Suppressor macrophage treated with lipopolysaccharide for 1 hour (primary cell): ENCODE measurements around the gene FOXK2.
"Not testable (repeated sequence)": the region's sequence is repeated elsewhere in the genome, so short reads cannot be mapped to it uniquely, and the experiment has no call there.

ENCODE experiments used
- DNase-seq, 3 donors: peaks; one replicate each; pipeline ENCODE4 v3.0.0-alpha.2; 2020 to 2022

FOXK2 gene

GRCh38 chr17:82495844-82496528, 23.5 kb upstream of the FOXK2 start:
- DNase-seq, result no peak

GRCh38 chr17:82496529-82497434, 22.8 kb upstream of the FOXK2 start:
- peak; percentile 92 to 98 (median 98) for DNase-seq

DNA sequence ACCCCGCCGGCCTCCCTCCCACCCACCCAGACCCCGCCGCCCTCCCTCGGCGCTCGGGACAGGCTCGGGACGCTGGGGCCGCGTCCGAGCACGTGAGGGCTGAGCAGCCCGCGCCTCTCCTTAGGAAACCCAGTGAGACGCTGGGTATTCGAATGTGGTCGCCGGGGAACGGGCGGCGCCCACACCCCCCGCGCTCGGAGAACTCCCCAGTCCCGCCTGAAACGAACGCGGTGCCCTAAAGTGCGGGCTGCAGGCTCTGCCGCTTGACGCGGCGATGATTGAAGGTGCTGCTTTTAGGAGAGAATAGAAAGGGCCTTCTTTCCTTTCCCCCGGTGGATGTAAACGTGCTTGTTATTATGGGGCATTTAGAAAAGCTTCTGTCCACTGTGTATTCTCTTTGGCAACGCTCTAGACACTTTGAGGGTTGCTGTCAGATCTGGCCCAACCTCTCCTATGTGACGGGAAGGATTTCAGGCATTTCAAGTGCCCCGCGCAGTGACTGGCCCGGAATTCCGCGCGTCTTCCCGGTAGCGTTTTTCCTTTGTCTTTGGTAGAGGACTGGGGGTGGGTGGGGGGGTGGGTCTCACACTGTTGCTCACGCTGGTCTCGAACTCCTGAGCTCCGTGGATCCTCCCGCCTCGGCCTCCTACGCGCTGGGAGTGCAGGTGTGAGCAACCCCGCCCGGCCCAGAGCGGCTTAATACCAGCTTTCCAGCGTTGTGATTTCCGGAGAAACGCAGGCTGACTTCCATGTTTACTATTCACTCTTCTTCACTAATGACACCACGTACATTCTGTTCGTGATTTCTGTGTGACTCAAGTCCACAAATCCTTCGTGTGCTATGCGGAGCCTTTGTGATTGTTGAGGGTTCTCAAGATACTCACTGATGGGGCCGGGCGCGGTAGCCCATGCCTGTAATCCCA, 21.8 kb upstream of the FOXK2 start:
- peak; percentile 20 to 51 (median 39) for DNase-seq

- DNase-seq, result no peak
Measured at GRCh38 chr17:82502207-82502606, 17.3 kb upstream of the FOXK2 start.

- no peak for DNase-seq
Measured at GRCh38 chr17:82503094-82503727, 16.3 kb upstream of the FOXK2 start.

DNA sequence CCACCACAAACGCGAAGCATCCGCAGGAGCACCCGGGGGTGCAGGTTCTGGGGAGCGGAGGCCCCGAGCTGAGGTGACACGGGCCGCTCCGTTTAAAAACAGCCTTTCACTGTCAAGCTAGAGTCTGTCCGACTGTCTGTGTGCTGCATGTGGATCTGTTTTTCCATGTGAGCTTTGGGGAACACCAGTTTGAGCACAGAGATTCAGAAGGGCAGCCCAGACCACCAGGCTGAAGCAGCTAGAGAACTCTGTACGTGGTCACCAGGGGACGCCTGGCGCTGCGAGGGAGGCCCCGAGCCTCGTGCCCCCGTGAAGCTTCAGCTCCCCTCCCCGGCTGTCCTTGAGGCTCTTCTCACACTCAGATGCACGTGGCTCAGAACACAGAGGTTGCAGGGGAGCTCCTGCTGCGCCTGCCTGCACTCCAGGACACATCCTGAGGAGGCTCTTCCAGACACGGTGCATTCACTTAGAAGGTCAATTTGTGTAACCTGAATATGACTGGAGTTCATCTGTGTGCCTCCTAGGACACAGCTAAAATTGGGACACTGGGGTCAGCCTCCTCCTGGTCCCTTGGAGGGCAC, 15.7 kb upstream of the FOXK2 start:
- DNase-seq, result no peak

DNA sequence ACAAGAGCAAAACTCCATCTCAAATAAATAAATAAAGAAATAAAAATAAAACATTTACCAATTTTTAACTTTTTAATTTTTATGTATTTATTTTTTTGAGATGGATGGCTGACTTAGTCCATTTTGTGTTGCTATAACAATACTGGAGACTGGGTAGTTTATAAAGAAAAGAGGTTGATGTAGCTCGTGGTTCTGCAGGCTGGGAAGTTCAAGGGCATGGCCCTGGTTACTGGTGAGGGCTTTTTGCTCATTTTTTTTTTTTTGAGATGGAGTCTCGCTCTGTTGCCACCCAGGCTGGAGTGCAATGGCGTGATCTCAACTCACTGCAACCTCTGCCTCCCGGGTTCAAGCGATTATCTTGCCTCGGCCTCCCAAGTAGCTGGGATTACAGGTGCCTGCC, 14.2 kb upstream of the FOXK2 start:
- DNase-seq, result no peak

- not testable (repeated sequence) for DNase-seq
Measured at GRCh38 chr17:82506402-82506801, 13.1 kb upstream of the FOXK2 start.

- no peak for DNase-seq
Measured at GRCh38 chr17:82507631-82508175, 11.8 kb upstream of the FOXK2 start.

- DNase-seq, result not testable (repeated sequence)
Measured at GRCh38 chr17:82511642-82512041, 7.9 kb upstream of the FOXK2 start.

GRCh38 chr17:82513864-82514263, 5.7 kb upstream of the FOXK2 start:
- not testable (repeated sequence) for DNase-seq

DNA sequence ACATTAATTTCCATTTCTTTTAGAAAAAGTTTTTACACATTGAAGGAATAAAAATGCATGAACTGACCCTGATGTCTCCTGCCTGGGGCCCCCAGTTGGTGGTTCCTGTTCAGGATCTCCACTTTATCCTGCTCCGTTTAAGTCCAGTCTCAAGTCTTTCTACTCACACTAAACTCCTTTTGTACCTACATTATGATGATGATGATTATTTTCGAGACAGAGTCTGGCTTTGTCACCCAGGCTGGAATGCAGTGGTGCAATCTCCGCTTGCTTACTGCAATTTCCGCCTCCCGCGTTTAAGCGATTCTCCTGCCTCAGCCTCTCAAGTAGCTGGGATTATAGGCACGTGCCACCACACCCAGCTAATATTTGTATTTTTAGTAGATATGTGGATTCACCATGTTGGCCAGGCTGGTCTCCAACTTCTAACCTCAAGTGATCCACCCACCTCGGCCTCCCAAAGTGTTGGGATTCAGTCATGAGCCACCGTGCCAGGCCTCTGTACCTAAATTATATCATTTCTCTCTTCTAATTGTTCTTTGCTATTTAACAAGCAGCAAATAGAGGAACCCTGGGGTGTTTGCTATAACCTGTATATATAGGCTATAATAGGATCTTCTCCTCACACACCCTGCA, 2.2 kb upstream of the FOXK2 start:
- no peak for DNase-seq

GRCh38 chr17:82519971-82520903, 705 bp downstream of the FOXK2 start:
- peak; percentile 37 to 72 (median 54) for DNase-seq

DNA sequence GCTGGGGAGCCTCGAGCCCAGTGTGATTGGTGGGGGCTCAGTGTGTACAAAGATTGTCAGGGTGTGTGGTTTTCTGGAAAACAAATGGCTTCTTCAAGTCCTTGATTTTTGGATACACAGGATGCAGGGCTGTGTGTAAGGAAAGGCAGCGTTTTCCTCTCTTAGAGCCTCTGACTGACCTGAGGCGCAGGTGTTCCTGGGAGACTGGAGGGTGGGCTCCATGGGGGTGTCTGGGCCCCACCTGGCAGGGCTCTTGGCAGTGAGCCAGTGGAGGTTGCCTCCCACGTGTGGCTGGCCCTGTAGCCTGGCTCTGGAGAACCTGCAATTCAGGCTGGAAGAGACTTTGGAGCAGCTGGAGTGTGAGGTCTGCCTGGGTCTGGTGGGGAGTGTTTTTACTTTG, 5.0 kb downstream of the FOXK2 start:
- no peak for DNase-seq

DNA sequence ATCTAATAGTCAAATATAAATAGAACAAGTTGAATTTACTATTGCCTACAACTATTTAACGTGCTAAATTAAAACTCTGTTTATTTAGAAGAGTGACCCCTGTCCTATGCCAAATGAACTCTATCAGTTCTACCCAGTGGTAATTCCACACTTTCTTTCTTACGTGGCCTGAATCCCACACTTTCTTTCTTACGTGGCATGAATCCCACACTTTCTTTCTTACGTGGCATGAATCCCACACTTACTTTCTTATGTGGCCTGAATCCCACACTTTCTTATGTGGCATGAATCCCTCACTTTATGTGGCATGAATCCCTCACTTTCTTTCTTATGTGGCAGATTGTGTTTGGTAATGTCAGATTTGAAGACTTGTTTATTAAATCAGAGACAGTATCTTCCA, 6.2 kb downstream of the FOXK2 start:
- DNase-seq, result no peak

DNA sequence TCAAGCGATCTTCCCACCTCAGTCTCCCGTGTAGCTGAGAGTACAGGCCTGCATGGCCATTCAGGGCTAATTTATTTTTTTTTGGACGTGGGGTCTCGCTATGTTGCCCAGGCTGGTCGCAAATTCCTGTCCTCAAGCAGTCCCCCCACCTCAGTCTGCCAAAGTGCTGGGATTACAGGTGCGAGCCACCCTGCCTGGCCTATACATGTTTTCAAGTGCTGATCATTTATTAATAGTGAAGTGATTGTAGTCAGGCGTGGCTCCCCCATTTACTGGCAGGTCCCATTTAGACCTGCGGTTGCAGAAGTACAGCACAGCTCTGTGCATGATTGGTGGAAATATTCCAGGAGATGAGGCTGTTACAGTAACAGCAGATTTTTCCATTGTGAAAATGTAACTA, 8.4 kb downstream of the FOXK2 start:
- no peak for DNase-seq

DNA sequence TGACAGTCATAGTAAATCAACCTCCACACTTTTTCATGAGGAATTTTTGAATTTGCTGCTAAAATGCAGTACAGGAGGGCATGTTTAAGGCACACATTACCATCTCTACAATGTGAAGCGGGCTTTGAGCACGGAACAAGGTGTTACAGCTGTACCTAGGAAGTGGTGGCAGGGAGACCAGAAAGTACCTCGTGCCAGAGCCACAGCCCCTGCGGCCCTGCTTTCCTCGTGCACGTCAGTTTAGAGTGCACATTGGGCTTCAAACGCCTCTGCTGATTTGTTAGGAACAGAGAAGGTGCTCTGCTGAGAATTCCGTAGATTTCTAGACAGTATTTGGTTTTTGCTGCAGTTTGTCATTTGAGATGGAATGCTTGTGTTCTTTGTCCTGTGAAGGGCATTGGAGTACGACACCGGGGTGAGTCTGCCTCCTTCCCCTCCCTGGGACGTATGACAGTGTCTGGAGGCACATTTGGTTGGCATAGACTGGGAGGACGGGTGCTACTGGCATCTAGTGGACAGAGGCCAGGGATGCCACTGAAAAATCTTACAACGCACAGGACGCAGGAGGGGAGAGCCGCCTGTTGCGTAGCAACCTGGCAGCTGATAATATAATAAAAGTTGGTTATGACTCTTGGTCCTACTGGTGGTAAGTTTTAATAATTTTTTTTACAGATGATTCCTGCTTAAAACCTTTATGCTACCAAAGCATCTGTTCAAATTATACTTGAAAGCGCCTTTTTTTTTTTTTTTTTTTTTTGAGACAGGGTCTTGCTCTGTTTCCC, 9.1 kb downstream of the FOXK2 start:
- peak; percentile 68 to 73 (median 72) for DNase-seq

- no peak for DNase-seq
Measured at GRCh38 chr17:82529914-82530300, 10.4 kb downstream of the FOXK2 start.

DNA sequence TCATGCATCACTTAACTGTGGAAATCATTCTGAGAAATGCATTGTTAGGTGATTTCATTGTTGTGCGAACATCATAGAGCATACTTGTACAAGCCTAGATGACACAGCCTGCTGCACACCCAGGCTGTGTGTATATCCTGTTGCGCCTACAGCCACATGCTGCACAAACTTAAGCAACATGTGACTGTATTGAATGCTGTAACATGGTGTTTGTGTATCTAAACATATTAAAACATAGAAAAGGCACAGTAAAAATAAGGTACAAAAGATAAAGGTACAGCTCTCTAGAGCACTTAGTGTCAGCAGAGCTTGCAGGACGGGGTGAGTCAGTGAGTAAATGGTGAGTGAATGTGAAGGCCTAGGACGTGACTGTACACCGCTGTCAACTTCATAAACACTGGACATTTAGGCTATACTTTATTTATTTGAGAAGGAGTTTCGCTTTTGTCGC, 11.9 kb downstream of the FOXK2 start:
- DNase-seq, result no peak
